ENCODE data around the gene NELFB. TPM values are rescaled to one million over a fixed set of nuclear protein-coding genes. Genes with fewer than 3 reads are reported as not detected.
A peak's percentile ranks its signal among the peaks of the same experiment; 100 is the strongest.

NELFB gene
- total and polyA plus RNA-seq, 2 donors (not counting 1 experiment from before 2014, with no cell fraction given) = 53.7 to 55.8 TPM

DNA sequence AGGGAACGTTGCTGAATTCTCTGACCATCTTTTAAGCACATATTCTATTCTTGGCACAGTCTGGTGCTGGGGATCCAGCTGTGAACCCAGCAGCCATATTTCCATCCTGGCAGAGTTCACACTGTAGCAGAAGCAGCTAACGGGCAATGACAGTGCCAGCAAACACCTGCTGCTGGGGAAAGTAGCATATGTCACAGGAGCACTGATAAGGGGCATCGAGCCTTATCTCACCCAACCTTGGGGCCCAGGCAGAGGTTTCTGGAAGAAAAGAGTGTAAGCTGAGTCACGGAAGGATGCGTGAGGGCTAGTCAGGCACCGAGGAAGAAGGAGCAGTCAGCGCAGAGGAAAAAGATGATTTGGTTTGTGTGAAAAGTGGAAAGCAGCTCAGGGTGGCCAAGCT, 48.5 kb upstream of the NELFB start:
- peak overlapping the region; percentile 85 for H3K4me2 ChIP-seq (replicated peaks; ENCODE audit: low read depth, low read length, poor library complexity, severe bottlenecking)
- H3K36me3 ChIP-seq (replicated peaks in 1 of 2; ENCODE audit: control extremely low read depth in 1 of 2, control insufficient read depth in 1 of 2, extremely low read depth in 1 of 2, insufficient read depth in 2 of 2, low read length in 1 of 2) = peaks cover 0 to 5% of the 10 kb centered on the region in 2 experiments
- H3K9ac ChIP-seq (ENCODE audit: low read length) = peak overlapping the region; percentile 84
- H3K9me3 ChIP-seq (ENCODE audit: control extremely low read depth in 1 of 3, control insufficient read depth in 2 of 3, insufficient read depth in 1 of 3, low read length in 2 of 3) = no peaks in the 10 kb centered on the region
- CTCF ChIA-PET = interaction anchor here (1.3 to 2.1 kb wide), 3 partner anchors 19 to 30 kb away, joined by 4 to 5 read pairs (median 4); partner anchors contain the start of genes CYSRT1 and RNF224
- H3K9me3 Mint-ChIP-seq (ENCODE audit: insufficient read depth) = no peaks in the 10 kb centered on the region
- H3K27me3 Mint-ChIP-seq = no peaks in the 10 kb centered on the region
- peaks cover 43% of the 10 kb centered on the region for H4K20me1 ChIP-seq (ENCODE audit: control insufficient read depth, insufficient read depth, low read length, poor library complexity, severe bottlenecking)
- peaks cover 37% of the 10 kb centered on the region for H3K4me1 Mint-ChIP-seq
- H3K27me3 ChIP-seq (replicated peaks in 1 of 4; ENCODE audit: control extremely low read depth in 1 of 4, control insufficient read depth in 3 of 4, insufficient read depth in 4 of 4, low read length in 3 of 4) = no peaks in the 10 kb centered on the region
- no peak overlapping the region for H2AFZ ChIP-seq (ENCODE audit: insufficient read depth, low read depth, low read length, poor library complexity, severe bottlenecking)
- intact Hi-C loops (cut with micrococcal nuclease) = loop anchor here (10.0 kb wide), 1 partner anchor 322 kb away; the partner anchor contains the start of gene TRAF2
- WGBS (ENCODE audit: insufficient coverage) = 86% methylated on average over 7 of the region's 7 CpGs
- H3K4me3 Mint-ChIP-seq = peak overlapping the region; percentile 93
- H3K4me3 ChIP-seq (ENCODE audit: control extremely low read depth in 1 of 5, extremely low read depth in 1 of 5, insufficient read depth in 1 of 5, low read depth in 2 of 5, low read length in 4 of 5) = peak overlapping the region in 1 of 5 experiments; percentile 66
- no peak overlapping the region for H3K27ac ChIP-seq (ENCODE audit: low read length in 2 of 2)
- H3K4me1 ChIP-seq (ENCODE audit: control insufficient read depth in 2 of 2, insufficient read depth in 2 of 2, low read length in 2 of 2) = peaks cover 31 to 44% of the 10 kb centered on the region in 2 donors
- peak overlapping the region; percentile 88 for H3K27ac Mint-ChIP-seq
- DNase-seq (no peak), ATAC-seq (ENCODE audit: low read depth) (no peak)
- TF ChIP-seq, protein P1, sequence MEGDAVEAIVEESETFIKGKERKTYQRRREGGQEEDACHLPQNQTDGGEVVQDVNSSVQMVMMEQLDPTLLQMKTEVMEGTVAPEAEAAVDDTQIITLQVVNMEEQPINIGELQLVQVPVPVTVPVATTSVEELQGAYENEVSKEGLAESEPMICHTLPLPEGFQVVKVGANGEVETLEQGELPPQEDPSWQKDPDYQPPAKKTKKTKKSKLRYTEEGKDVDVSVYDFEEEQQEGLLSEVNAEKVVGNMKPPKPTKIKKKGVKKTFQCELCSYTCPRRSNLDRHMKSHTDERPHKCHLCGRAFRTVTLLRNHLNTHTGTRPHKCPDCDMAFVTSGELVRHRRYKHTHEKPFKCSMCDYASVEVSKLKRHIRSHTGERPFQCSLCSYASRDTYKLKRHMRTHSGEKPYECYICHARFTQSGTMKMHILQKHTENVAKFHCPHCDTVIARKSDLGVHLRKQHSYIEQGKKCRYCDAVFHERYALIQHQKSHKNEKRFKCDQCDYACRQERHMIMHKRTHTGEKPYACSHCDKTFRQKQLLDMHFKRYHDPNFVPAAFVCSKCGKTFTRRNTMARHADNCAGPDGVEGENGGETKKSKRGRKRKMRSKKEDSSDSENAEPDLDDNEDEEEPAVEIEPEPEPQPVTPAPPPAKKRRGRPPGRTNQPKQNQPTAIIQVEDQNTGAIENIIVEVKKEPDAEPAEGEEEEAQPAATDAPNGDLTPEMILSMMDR (IDR thresholded peaks at IDR 0.05) = no peak
- TF ChIP-seq EZH2 (IDR thresholded peaks at IDR 0.05; ENCODE audit: borderline replicate concordance, insufficient read depth, low read depth, low read length, poor library complexity, severe bottlenecking) = no peak
- H3K79me2 ChIP-seq (ENCODE audit: control insufficient read depth, insufficient read depth, low read length) = peaks cover 58% of the 10 kb centered on the region
- POLR2A ChIA-PET = interaction anchor here (1.1 to 2.1 kb wide), 4 partner anchors 16 to 77 kb away, joined by 3 to 10 read pairs (median 4); partner anchors contain the start of genes ANAPC2, RNF208, SSNA1 and TUBB4B

GRCh38 chr9:137211532-137211931, 43.6 kb upstream of the NELFB start:
- Histone ChIP-seq H3K36me3 (replicated peaks in 1 of 2; ENCODE audit: control extremely low read depth in 1 of 2, control insufficient read depth in 1 of 2, extremely low read depth in 1 of 2, insufficient read depth in 2 of 2, low read length in 1 of 2) (no peaks in the 10 kb centered on the region), H3K9ac (ENCODE audit: low read length) (no peak overlapping the region)

More at GRCh38 chr9:137211532-137211931, 43.6 kb upstream of the NELFB start:
- Histone ChIP-seq H3K27me3 (replicated peaks in 1 of 4; ENCODE audit: control extremely low read depth in 1 of 4, control insufficient read depth in 3 of 4, insufficient read depth in 4 of 4, low read length in 3 of 4) (no peaks in the 10 kb centered on the region), H3K9me3 (ENCODE audit: control extremely low read depth in 1 of 3, control insufficient read depth in 2 of 3, insufficient read depth in 1 of 3, low read length in 2 of 3) (no peaks in the 10 kb centered on the region), H3K79me2 (ENCODE audit: control insufficient read depth, insufficient read depth, low read length) (peaks cover 14% of the 10 kb centered on the region), H3K27ac (ENCODE audit: low read length in 2 of 2) (no peak overlapping the region), H3K4me1 (ENCODE audit: control insufficient read depth in 2 of 2, insufficient read depth in 2 of 2, low read length in 2 of 2) (peaks cover 6 to 9% of the 10 kb centered on the region in 2 donors), H4K20me1 (ENCODE audit: control insufficient read depth, insufficient read depth, low read length, poor library complexity, severe bottlenecking) (peaks cover 9% of the 10 kb centered on the region), H3K4me2 (replicated peaks; ENCODE audit: low read depth, low read length, poor library complexity, severe bottlenecking) (no peak overlapping the region), H2AFZ (ENCODE audit: insufficient read depth, low read depth, low read length, poor library complexity, severe bottlenecking) (no peak overlapping the region), H3K4me3 (ENCODE audit: control extremely low read depth in 1 of 5, extremely low read depth in 1 of 5, insufficient read depth in 1 of 5, low read depth in 2 of 5, low read length in 4 of 5) (no peak overlapping the region)
- no peaks in the 10 kb centered on the region for H3K27me3 Mint-ChIP-seq
- ChIA-PET POLR2A (no interaction called here), CTCF (no interaction called here)
- H3K27ac Mint-ChIP-seq = no peak overlapping the region
- no peak overlapping the region for H3K4me3 Mint-ChIP-seq
- intact Hi-C loops (cut with micrococcal nuclease) = no loop called here
- ATAC-seq (ENCODE audit: low read depth) (no peak), DNase-seq (no peak)
- WGBS (ENCODE audit: insufficient coverage) = 87% methylated on average over 13 of the region's 13 CpGs
- H3K4me1 Mint-ChIP-seq = peaks cover 11% of the 10 kb centered on the region
- no peaks in the 10 kb centered on the region for H3K9me3 Mint-ChIP-seq (ENCODE audit: insufficient read depth)
- TF ChIP-seq EZH2 (IDR thresholded peaks at IDR 0.05; ENCODE audit: borderline replicate concordance, insufficient read depth, low read depth, low read length, poor library complexity, severe bottlenecking) = no peak
- TF ChIP-seq, protein P1 (IDR thresholded peaks at IDR 0.05) = no peak

Measured in B cell (primary cell).